Tibial artery (tissue), 4 donors: ENCODE data around the gene SMARCAD1.

Experiments
- DNase-seq, 2 donors: peaks; one replicate each; pipeline ENCODE4 v3.0.0-alpha.2; 2019
- H3K27ac ChIP-seq, 2 donors: fragments of 200-600 bp; sonication (generic) in 1 of 2; 1 replicate in 1 of 2; 2 replicates in 1 of 2; pipeline ENCODE4 v1.5.1; 2018 to 2019; ENCODE audit warnings: mild to moderate bottlenecking in 1 of 2
- H3K27me3 ChIP-seq, 2 donors: fragments of 200-600 bp; sonication (generic) in 1 of 2; one replicate each; pipeline versions ENCODE4 v1.5.1 to v1.6.0; 2016 to 2019
- H3K36me3 ChIP-seq, 3 donors: fragments of 200-600 bp; sonication (generic) in 2 of 3; one replicate each; pipeline ENCODE4 v1.5.1; 2016 to 2019; ENCODE audit warnings: mild to moderate bottlenecking in 2 of 3
- H3K4me1 ChIP-seq, 4 donors: fragments of 200-600 bp; sonication (generic) in 2 of 4; 1 replicate in 3 of 4; 2 replicates in 1 of 4; pipeline ENCODE4 v1.5.1; 2016 to 2019
- H3K4me3 ChIP-seq, 2 donors: fragments of 200-600 bp; sonication (generic) in 1 of 2; 1 replicate in 1 of 2; 2 replicates in 1 of 2; pipeline ENCODE4 v1.5.1; 2018 to 2019; ENCODE audit warnings: mild to moderate bottlenecking in 2 of 2
- H3K9me3 ChIP-seq, 3 donors: fragments of 200-600 bp; sonication (generic) in 1 of 3; one replicate each; pipeline ENCODE4 v1.5.1; 2016 to 2019
- intact Hi-C: fragments of 100-400 bp; cut with DNase I; formaldehyde crosslinking; loops from one replicate; pipeline ENCODE4 v1.15.0; 2023; ENCODE audit warnings: low total_unique reads
- TF ChIP-seq, protein P1 (sequence below), 2 experiments: fragments of 200-600 bp in 1 of 2; fragments of 450-650 bp in 1 of 2; IDR thresholded peaks; one replicate each; pipeline ENCODE4 v1.5.1; 2017 to 2019; ENCODE audit warnings: antibody characterized with exemption in 2 of 2, mild to moderate bottlenecking in 1 of 2, moderate library complexity in 1 of 2

SMARCAD1 gene

DNA sequence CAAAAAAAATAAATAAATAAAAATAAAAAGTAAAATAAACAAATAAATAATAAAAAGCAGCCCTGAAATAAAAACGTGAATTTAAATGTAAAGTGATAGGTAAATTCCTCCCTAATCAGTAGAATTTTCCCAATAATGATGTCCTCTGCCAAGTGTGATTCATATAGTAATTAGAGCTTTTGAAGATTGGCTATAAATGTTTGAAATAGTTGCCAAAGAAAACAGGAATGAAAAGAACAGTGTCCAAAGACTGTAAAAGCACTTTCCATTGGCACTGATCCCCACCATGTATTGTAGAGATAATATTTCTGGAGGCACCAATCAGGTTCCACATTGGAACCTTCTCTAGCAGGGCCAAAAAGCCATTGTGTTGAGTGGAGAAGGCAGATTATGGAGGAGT is 25.9 kb upstream of the SMARCAD1 start:
- no peak overlapping the region for H3K4me3 ChIP-seq
- intact Hi-C loops: no loop called here
- H3K9me3 ChIP-seq: no peaks in the 10 kb centered on the region
- no peaks in the 10 kb centered on the region for H3K36me3 ChIP-seq
- no peaks in the 10 kb centered on the region for H3K27me3 ChIP-seq
- H3K4me1 ChIP-seq: no peaks in the 10 kb centered on the region
- TF ChIP-seq, protein P1, sequence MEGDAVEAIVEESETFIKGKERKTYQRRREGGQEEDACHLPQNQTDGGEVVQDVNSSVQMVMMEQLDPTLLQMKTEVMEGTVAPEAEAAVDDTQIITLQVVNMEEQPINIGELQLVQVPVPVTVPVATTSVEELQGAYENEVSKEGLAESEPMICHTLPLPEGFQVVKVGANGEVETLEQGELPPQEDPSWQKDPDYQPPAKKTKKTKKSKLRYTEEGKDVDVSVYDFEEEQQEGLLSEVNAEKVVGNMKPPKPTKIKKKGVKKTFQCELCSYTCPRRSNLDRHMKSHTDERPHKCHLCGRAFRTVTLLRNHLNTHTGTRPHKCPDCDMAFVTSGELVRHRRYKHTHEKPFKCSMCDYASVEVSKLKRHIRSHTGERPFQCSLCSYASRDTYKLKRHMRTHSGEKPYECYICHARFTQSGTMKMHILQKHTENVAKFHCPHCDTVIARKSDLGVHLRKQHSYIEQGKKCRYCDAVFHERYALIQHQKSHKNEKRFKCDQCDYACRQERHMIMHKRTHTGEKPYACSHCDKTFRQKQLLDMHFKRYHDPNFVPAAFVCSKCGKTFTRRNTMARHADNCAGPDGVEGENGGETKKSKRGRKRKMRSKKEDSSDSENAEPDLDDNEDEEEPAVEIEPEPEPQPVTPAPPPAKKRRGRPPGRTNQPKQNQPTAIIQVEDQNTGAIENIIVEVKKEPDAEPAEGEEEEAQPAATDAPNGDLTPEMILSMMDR (IDR thresholded peaks at IDR 0.05): no peak
- DNase-seq: no peak
- no peak overlapping the region for H3K27ac ChIP-seq

DNA sequence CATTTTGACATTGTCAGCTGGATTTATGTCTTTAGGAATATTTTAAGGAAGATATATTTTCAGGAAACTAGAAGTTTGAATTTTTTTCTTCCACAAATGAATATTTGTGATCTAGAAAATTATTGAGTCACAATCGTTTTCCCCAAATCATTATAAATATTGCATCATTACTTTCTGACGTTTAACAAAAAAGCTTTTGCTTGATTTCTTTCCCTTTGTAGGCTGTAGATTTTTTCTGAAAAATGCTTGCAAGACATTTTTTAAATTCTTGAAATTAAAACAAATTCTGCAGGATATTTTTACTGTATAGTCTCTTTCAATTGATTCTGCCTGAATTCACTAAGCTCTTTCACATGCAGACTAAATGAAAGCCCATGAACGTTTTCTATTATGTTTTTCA is 4.9 kb upstream of the SMARCAD1 start:
- no peak overlapping the region for H3K27ac ChIP-seq
- no peak for DNase-seq
- intact Hi-C loops: no loop called here
- TF ChIP-seq, protein P1 (IDR thresholded peaks at IDR 0.05): no peak
- H3K36me3 ChIP-seq: no peaks in the 10 kb centered on the region
- H3K4me1 ChIP-seq: no peaks in the 10 kb centered on the region
- H3K9me3 ChIP-seq: peaks cover 0 to 4% (median 4%) of the 10 kb centered on the region in 3 donors
- H3K4me3 ChIP-seq: no peak overlapping the region
- no peaks in the 10 kb centered on the region for H3K27me3 ChIP-seq

DNA sequence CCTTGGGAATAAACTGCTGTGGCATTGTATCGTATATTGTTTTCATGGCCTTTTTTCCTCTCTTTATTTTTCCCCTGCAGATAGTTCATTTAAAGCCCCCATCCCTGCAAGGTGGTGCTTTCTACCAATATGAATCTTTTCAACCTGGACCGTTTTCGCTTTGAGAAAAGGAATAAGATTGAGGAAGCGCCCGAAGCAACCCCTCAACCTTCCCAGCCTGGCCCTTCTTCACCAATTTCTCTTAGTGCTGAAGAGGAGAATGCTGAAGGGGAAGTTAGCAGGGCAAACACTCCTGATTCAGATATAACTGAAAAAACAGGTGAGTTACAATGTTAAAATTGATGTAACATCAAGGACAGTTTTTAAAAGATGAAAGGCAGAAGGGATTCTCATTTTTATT is 601 bp downstream of the SMARCAD1 start:
- H3K9me3 ChIP-seq: no peaks in the 10 kb centered on the region
- intact Hi-C loops: no loop called here
- peak overlapping the region; percentile 86 to 95 for H3K4me3 ChIP-seq
- DNase-seq: no peak
- peaks cover 0 to 19% (median 13%) of the 10 kb centered on the region in 4 donors for H3K4me1 ChIP-seq
- TF ChIP-seq, protein P1 (IDR thresholded peaks at IDR 0.05): no peak
- H3K27ac ChIP-seq: peak overlapping the region; percentile 92 to 95
- peaks cover 12 to 24% (median 16%) of the 10 kb centered on the region in 3 donors for H3K36me3 ChIP-seq
- no peaks in the 10 kb centered on the region for H3K27me3 ChIP-seq

DNA sequence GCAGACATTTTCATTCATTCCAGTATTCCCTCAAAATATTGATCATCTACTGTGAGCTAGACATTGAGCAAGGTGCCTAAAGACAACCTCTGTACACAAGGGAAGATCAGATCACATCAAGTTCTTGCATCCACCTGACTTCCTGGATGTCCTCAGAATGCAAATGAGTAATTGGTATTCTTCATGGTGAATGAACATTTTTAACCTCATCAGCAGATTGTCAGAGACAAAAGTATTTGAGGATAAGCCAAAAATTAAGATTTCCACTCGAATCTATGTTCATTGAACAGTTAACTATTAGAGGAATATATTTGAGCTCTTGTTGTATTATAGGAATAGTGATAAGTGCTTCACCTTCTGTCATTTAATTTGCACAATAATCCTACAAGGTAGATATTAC is 1.3 kb downstream of the SMARCAD1 start:
- no peaks in the 10 kb centered on the region for H3K27me3 ChIP-seq
- intact Hi-C loops: no loop called here
- peak overlapping the region in 1 of 2 donors; percentile 86 for H3K4me3 ChIP-seq
- peaks cover 0 to 19% (median 13%) of the 10 kb centered on the region in 4 donors for H3K4me1 ChIP-seq
- TF ChIP-seq, protein P1 (IDR thresholded peaks at IDR 0.05): no peak
- peak overlapping the region in 1 of 2 donors; percentile 92 for H3K27ac ChIP-seq
- H3K9me3 ChIP-seq: no peaks in the 10 kb centered on the region
- peaks cover 12 to 31% (median 19%) of the 10 kb centered on the region in 3 donors for H3K36me3 ChIP-seq
- no peak for DNase-seq

DNA sequence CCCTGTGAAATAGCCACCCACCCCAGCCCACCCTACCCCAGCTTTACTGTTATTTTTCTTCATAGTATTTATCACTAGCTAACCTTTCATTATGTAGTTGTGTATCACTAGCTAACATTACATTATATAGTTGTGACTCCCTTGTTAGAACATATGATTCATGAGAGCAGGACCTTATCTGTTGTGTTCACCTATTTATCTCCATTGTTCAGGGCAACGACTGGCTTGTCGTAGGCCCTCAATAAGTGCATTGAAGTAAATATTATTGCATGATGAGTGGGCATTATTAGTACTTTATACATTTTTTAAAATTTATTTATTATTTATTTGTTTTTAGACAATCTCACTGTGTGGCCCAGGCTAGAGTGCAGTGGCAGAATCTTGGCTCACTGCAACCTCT is 4.2 kb downstream of the SMARCAD1 start:
- no peak for DNase-seq
- TF ChIP-seq, protein P1 (IDR thresholded peaks at IDR 0.05): no peak
- intact Hi-C loops: no loop called here
- Histone ChIP-seq H3K27me3 (no peaks in the 10 kb centered on the region), H3K27ac (no peak overlapping the region), H3K4me3 (no peak overlapping the region), H3K4me1 (peaks cover 0 to 19% (median 13%) of the 10 kb centered on the region in 4 donors), H3K9me3 (no peaks in the 10 kb centered on the region), H3K36me3 (peaks cover 19 to 54% (median 29%) of the 10 kb centered on the region in 3 donors)
